ENCODE results near the gene FANK1. TPM values are rescaled to one million over a fixed set of nuclear protein-coding genes. Genes with fewer than 3 reads are reported as not detected.

FANK1 gene
- total RNA-seq, 2 donors from 2014 or later, result 1.0 to 7.3 TPM

DNA sequence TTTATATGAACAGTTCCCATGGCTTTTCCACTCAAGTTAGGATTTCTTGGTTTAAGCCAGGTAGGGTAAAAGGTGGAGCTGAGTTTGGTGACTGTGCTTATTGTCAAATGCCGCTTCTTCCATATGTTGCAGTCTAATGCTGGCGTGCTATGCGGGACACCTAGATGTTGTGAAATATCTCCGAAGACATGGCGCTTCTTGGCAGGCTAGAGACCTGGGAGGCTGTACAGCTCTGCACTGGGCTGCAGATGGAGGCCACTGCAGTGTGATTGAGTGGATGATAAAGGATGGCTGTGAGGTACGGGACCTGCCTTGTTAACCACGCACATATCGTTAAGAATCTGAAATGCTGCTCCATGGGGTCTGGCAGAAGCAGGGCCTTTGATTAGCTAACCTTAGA is 108.4 kb downstream of the FANK1 start:
- H3K9me3 ChIP-seq, result no peaks in the 10 kb centered on the region
- WGBS, 2 donors, result 80 to 81% methylated on average over 8 of the region's 8 CpGs
- no peak overlapping the region for H3K4me3 ChIP-seq
- no peaks in the 10 kb centered on the region for H3K27me3 ChIP-seq
- no peak overlapping the region for H3K27ac ChIP-seq
- TF ChIP-seq, protein P1, sequence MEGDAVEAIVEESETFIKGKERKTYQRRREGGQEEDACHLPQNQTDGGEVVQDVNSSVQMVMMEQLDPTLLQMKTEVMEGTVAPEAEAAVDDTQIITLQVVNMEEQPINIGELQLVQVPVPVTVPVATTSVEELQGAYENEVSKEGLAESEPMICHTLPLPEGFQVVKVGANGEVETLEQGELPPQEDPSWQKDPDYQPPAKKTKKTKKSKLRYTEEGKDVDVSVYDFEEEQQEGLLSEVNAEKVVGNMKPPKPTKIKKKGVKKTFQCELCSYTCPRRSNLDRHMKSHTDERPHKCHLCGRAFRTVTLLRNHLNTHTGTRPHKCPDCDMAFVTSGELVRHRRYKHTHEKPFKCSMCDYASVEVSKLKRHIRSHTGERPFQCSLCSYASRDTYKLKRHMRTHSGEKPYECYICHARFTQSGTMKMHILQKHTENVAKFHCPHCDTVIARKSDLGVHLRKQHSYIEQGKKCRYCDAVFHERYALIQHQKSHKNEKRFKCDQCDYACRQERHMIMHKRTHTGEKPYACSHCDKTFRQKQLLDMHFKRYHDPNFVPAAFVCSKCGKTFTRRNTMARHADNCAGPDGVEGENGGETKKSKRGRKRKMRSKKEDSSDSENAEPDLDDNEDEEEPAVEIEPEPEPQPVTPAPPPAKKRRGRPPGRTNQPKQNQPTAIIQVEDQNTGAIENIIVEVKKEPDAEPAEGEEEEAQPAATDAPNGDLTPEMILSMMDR (IDR thresholded peaks at IDR 0.05), result no peak
- TF ChIP-seq POLR2A (IDR thresholded peaks at IDR 0.05), result no peak
- H3K36me3 ChIP-seq (replicated peaks in 1 of 2; ENCODE audit: insufficient read depth in 1 of 2, low read depth in 2 of 2), result no peaks in the 10 kb centered on the region
- no peaks in the 10 kb centered on the region for H3K4me1 ChIP-seq
- intact Hi-C loops (cut with DNase I), result no loop called here
- DNase-seq (no peak), ATAC-seq (no peak)

DNA sequence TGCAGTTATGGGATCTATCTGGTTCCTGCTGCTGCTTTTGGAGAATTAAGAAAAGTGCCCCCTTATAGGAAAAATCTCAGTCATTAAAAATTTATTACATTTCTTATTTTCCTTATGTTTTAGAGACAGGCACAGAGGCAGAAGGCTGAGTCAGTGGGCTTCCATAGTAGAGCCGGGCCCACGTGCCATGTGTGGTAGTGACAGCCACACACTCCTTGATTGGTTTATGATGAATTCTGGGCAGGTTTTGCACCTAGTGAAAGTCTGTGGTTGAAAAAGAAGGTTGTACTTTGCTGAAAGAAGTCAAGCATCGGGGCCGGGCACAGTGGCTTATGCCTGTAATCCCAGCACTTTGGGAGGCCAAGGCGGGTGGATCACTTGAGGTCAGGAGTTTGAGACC is 109.9 kb downstream of the FANK1 start:
- DNase-seq, result no peak
- WGBS, 2 donors, result 73 to 94% methylated on average over 5 of the region's 5 CpGs
- ATAC-seq, result no peak
- no peaks in the 10 kb centered on the region for H3K4me1 ChIP-seq
- H3K27me3 ChIP-seq, result no peaks in the 10 kb centered on the region
- no peak for TF ChIP-seq POLR2A (IDR thresholded peaks at IDR 0.05)
- TF ChIP-seq, protein P1 (IDR thresholded peaks at IDR 0.05), result no peak
- no peak overlapping the region for H3K27ac ChIP-seq
- intact Hi-C loops (cut with DNase I), result no loop called here
- no peak overlapping the region for H3K4me3 ChIP-seq
- no peaks in the 10 kb centered on the region for H3K9me3 ChIP-seq
- no peaks in the 10 kb centered on the region for H3K36me3 ChIP-seq (replicated peaks in 1 of 2; ENCODE audit: insufficient read depth in 1 of 2, low read depth in 2 of 2)

DNA sequence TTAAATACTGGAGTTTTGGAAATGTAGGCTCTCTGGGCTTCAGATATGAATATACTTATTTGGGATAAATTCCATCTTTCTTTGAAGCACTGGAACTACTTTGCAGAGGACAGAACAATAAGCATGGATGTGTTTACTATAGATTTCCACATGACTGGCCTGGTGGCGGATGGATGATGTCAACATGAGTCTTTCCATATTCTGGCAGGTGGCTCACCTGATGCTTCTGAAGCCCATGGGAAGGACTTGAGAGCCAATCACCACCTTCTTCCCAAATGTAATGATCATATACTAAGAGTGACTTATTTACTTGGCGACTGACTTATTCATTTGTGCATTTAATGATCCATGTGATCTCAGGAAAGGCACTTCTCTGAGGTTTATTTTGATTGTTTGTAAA is 110.5 kb downstream of the FANK1 start:
- ATAC-seq, result no peak
- Histone ChIP-seq H3K27me3 (no peaks in the 10 kb centered on the region), H3K36me3 (replicated peaks in 1 of 2; ENCODE audit: insufficient read depth in 1 of 2, low read depth in 2 of 2) (no peaks in the 10 kb centered on the region), H3K4me1 (no peaks in the 10 kb centered on the region), H3K9me3 (no peaks in the 10 kb centered on the region), H3K27ac (no peak overlapping the region), H3K4me3 (no peak overlapping the region)
- TF ChIP-seq POLR2A (IDR thresholded peaks at IDR 0.05), result no peak
- TF ChIP-seq, protein P1 (IDR thresholded peaks at IDR 0.05), result no peak
- no peak for DNase-seq
- intact Hi-C loops (cut with DNase I), result no loop called here
- WGBS, 2 donors, result 82 to 92% methylated on average over 2 of the region's 2 CpGs

DNA sequence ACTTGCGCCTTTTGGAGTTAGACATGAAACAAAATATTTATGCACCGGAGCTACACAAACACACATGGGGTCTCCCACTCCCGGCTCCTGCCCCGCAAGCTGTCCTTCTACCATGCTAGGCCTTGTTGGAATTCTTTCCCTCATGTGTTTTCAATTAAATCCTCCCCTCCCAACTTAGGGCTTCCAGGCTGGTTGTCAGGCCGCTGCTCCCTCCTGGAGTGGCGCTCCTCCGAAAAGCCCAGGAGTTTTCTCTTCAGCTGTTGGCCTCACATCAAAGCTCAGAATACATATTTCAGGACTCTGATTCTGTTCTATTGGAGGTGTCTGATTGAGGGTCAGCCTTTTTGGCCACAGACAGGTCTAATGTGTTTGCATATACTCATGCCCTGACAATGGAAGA is 113.3 kb downstream of the FANK1 start:
- Histone ChIP-seq H3K27ac (no peak overlapping the region), H3K27me3 (no peaks in the 10 kb centered on the region), H3K36me3 (replicated peaks in 1 of 2; ENCODE audit: insufficient read depth in 1 of 2, low read depth in 2 of 2) (no peaks in the 10 kb centered on the region), H3K4me3 (no peak overlapping the region), H3K4me1 (no peaks in the 10 kb centered on the region), H3K9me3 (no peaks in the 10 kb centered on the region)
- intact Hi-C loops (cut with DNase I), result no loop called here
- 93 to 97% methylated on average over 7 of the region's 7 CpGs for WGBS, 2 donors
- TF ChIP-seq, protein P1 (IDR thresholded peaks at IDR 0.05), result no peak
- TF ChIP-seq POLR2A (IDR thresholded peaks at IDR 0.05), result no peak
- ATAC-seq (no peak), DNase-seq (no peak)

DNA sequence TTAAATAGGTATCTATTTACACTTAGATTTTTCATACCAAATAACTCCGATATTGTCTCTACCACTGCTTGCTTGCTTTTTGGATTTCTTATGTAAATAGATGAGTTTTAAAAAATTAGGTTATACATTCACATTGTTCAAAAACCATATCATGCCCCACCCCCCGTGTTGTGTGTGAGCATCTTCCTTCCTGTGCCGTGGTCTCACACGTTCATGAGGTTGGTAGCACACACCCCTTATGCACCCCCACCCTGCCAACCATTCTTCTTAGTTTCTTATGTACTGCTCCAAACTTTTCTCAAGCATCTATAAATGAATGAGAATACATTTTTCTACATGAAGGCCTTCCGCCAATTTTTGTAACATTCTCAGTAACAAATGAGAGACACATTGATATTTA is 115.6 kb downstream of the FANK1 start:
- 87 to 93% methylated on average over 5 of the region's 5 CpGs for WGBS, 2 donors
- Histone ChIP-seq H3K36me3 (replicated peaks in 1 of 2; ENCODE audit: insufficient read depth in 1 of 2, low read depth in 2 of 2) (no peaks in the 10 kb centered on the region), H3K27ac (no peak overlapping the region), H3K27me3 (no peaks in the 10 kb centered on the region), H3K4me1 (peaks cover 5% of the 10 kb centered on the region), H3K9me3 (no peaks in the 10 kb centered on the region), H3K4me3 (no peak overlapping the region)
- ATAC-seq, result no peak
- intact Hi-C loops (cut with DNase I), result no loop called here
- no peak for DNase-seq
- TF ChIP-seq POLR2A (IDR thresholded peaks at IDR 0.05), result no peak
- TF ChIP-seq, protein P1 (IDR thresholded peaks at IDR 0.05), result no peak
